HL-60 (cell line): ENCODE data around the gene IL1A.

Experiments
- DNase-seq, 2 experiments: peaks; one replicate each; pipeline ENCODE4 v3.0.0-alpha.2; 2010 to 2020; ENCODE audit warnings: low read depth in 1 of 2, low spot score in 1 of 2
- H3K27ac ChIP-seq: fragments of 250-450 bp; sonication (Bioruptor Pico); replicated peaks from 2 replicates; pipeline ENCODE4 v1.5.1; 2020; ENCODE audit warnings: mild to moderate bottlenecking, moderate library complexity
- H3K27me3 ChIP-seq: fragments of 250-450 bp; sonication (Bioruptor Pico); 2 replicates; pipeline ENCODE4 v1.5.1; 2021; ENCODE audit warnings: mild to moderate bottlenecking, moderate library complexity; ENCODE audit not compliant: insufficient read depth, poor library complexity, severe bottlenecking
- H3K4me3 ChIP-seq: replicated peaks from 2 replicates; pipeline ENCODE4 v1.5.1; 2011; ENCODE audit warnings: mild to moderate bottlenecking, control low read depth, low read length; ENCODE audit not compliant: insufficient read depth
- GABPA ChIP-seq: IDR thresholded peaks from 2 replicates; pipeline ENCODE4 v1.6.1; 2012; ENCODE audit warnings: low read depth
- POLR2AphosphoS5 ChIP-seq: IDR thresholded peaks from 2 replicates; pipeline ENCODE4 v1.6.1; 2012; ENCODE audit warnings: low read depth
- REST ChIP-seq: IDR thresholded peaks from 2 replicates; pipeline ENCODE4 v1.6.1; 2012; ENCODE audit warnings: low read depth; ENCODE audit not compliant: insufficient replicate concordance
- SPI1 ChIP-seq: IDR thresholded peaks from 2 replicates; pipeline ENCODE4 v1.6.1; 2012; ENCODE audit warnings: low read depth, mild to moderate bottlenecking, borderline replicate concordance
- TF ChIP-seq, protein P1 (sequence below): IDR thresholded peaks from one replicate; pipeline ENCODE4 v1.5.1; 2011; ENCODE audit warnings: low read length, control low read depth, inconsistent platforms; ENCODE audit not compliant: insufficient read depth

IL1A gene

DNA sequence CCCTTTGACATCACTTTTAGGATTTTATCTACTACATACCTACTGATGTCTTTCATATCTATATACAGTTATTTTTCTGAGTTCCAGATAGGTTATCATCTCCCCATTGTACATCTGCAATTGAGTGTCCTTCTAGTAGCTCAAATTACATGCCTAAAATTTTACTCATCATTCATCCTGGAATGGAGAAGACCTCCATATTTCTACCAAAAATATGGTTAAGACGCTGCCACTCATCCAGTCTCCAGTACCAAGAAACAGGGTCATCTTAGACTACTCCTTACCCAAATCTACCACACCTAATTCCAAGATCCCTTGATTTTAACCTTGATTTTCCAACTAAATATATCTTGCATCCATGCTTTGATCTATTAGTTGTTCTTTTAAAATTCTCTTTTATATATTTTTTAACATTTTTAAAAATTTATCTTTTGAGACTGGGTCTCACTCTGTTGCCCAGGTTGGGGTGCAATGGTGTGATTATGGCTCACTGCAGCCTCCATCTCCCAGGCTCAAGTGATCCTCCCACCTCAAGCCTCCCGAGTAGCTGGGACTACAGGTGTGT lies 11.3 kb downstream of the IL1A start:
- TF ChIP-seq GABPA = no peak
- no peak for TF ChIP-seq POLR2AphosphoS5
- TF ChIP-seq SPI1 = no peak
- Histone ChIP-seq H3K4me3 (no peak overlapping the region), H3K27ac (no peak overlapping the region), H3K27me3 (no peaks in the 10 kb centered on the region)
- no peak for DNase-seq

DNA sequence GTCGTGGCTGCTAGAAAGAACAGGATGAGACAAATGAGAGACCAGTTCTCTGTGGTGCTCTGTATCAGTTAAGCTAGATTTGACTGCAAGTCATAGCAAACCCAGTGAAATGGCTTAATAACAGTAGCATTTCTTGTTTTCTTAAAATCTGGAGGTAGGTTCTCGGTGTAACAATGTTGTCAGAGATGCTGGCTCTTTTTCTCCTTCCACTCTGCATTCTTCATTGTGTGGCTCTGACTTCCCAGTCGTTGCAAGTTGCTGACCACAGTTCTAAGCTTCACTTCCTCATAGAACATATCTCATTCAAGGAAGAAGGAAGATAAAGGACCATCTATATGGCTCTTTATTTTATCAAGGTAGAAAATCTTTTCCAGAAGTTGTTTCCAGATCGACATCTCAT lies 12.0 kb downstream of the IL1A start:
- Histone ChIP-seq H3K27me3 (no peaks in the 10 kb centered on the region), H3K27ac (no peak overlapping the region), H3K4me3 (no peak overlapping the region)
- peak; percentile 93 for TF ChIP-seq SPI1
- TF ChIP-seq, protein P1, sequence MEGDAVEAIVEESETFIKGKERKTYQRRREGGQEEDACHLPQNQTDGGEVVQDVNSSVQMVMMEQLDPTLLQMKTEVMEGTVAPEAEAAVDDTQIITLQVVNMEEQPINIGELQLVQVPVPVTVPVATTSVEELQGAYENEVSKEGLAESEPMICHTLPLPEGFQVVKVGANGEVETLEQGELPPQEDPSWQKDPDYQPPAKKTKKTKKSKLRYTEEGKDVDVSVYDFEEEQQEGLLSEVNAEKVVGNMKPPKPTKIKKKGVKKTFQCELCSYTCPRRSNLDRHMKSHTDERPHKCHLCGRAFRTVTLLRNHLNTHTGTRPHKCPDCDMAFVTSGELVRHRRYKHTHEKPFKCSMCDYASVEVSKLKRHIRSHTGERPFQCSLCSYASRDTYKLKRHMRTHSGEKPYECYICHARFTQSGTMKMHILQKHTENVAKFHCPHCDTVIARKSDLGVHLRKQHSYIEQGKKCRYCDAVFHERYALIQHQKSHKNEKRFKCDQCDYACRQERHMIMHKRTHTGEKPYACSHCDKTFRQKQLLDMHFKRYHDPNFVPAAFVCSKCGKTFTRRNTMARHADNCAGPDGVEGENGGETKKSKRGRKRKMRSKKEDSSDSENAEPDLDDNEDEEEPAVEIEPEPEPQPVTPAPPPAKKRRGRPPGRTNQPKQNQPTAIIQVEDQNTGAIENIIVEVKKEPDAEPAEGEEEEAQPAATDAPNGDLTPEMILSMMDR = no peak
- DNase-seq = peak; percentile 45 to 62

GRCh38 chr2:112768432-112768831 lies 15.9 kb downstream of the IL1A start:
- no peaks in the 10 kb centered on the region for H3K27me3 ChIP-seq
- no peak for DNase-seq
- no peak overlapping the region for H3K27ac ChIP-seq
- H3K4me3 ChIP-seq = no peak overlapping the region
- TF ChIP-seq REST (no peak), POLR2AphosphoS5 (no peak), GABPA (no peak), SPI1 (no peak)
- TF ChIP-seq, protein P1 = no peak

GRCh38 chr2:112767693-112768330 lies 16.5 kb downstream of the IL1A start:
- TF ChIP-seq, protein P1 = no peak
- TF ChIP-seq GABPA = no peak
- no peak for TF ChIP-seq REST
- no peak for TF ChIP-seq POLR2AphosphoS5
- TF ChIP-seq SPI1 = no peak
- DNase-seq = no peak
- H3K27ac ChIP-seq = no peak overlapping the region
- H3K27me3 ChIP-seq = no peaks in the 10 kb centered on the region
- H3K4me3 ChIP-seq = no peak overlapping the region
